Testis (tissue), 2 donors: ENCODE data around the gene NSMF.

Experiments used
- CTCF ChIP-seq, 3 experiments: fragments of 450-650 bp in 2 of 3; fragments of 200-600 bp in 1 of 3; sonication (generic) in 1 of 3; IDR thresholded peaks; one replicate each; pipeline ENCODE4 v1.5.1; 2016 to 2019; ENCODE audit warnings: antibody characterized with exemption in 3 of 3, mild to moderate bottlenecking in 2 of 3, moderate library complexity in 1 of 3
- POLR2A ChIP-seq: fragments of 450-650 bp; IDR thresholded peaks from one replicate; pipeline ENCODE4 v1.6.1; 2017; ENCODE audit warnings: antibody characterized with exemption, mild to moderate bottlenecking, moderate library complexity

DNA sequence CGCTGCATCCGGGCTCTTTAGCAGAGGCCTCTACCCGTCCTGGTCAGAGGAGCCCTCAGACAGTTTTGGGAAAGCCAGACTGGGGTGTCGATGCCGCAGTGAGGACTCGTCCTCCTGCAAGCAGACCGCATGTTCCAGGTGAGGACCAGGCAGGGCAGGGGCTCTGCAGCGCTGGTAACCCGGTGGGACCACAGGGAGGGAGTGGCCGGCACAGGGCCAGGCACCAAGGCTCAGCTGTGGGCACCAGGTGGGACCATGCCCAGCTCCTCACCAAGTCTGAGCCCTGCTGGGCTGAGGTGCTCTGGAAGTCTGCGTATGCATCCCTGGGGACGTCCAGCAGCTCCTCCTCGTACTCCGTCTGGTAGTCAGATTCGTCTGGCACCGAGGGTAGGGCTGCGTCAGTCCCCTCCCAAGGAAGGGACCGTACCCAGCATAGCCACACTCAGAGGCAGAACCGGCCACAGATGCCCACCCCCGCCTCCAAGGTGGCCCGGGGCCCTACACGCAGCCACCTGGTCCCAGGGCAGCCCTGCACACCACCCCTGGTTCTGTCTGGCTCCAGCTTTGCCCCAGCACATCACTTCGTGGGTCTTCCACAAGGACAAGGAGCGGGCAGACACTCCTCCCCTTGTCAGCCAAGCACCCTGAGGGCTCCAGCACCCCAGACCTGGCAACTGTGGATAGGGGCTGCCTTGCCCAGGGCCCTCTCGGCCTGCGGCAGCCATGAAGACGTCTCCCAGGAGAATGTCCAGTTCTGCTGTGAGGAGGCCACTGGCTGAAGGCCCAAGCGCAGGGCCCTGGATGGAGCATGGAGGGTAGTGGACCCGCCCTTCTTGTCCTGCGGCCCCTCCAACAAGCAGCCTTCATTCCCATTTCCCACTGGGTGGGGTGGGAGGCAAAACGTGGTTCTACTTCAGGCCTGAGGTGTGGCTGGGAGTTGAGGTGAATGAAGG lies 1.5 kb upstream of the NSMF start:
- TF ChIP-seq CTCF (IDR thresholded peaks at IDR 0.05) (no peak), POLR2A (no peak)
